ENCODE data around the gene VEGFC. TPM values are rescaled to one million over a fixed set of nuclear protein-coding genes. Genes with fewer than 3 reads are reported as not detected.

Gene VEGFC
- total and polyA plus RNA-seq, 9 donors, result 3.2 to 19.5 (median 5.4) TPM

DNA sequence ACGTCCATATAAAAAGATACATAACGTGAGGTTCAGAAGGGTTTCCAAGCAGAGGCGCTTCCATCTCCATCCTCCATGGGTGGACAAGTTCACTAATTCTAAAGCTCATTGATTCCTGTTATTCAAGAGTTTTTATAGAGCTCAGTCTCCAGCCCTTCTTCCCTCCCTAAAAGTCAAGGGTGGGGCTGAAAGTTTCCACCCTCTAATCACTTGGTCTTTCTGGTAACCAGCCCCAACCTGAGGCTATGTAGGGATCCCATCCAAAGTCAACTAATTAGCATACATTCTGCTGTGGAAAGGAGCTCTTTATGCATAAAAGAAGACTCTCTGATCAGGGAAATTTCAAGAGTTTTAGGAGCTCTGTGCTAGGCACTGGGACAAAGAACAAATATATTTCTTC lies 46.9 kb upstream of the VEGFC start:
- Histone ChIP-seq H3K27ac (no peak overlapping the region), H3K4me1 (ENCODE audit: insufficient read depth) (no peaks in the 10 kb centered on the region), H3K36me3 (no peaks in the 10 kb centered on the region), H3K4me3 (no peak overlapping the region), H3K9me3 (no peaks in the 10 kb centered on the region), H3K27me3 (no peaks in the 10 kb centered on the region)
- WGBS, 3 donors, result 89% methylated on average over 3 of the region's 3 CpGs
- TF ChIP-seq EP300 (IDR thresholded peaks at IDR 0.05), result no peak
- TF ChIP-seq POLR2A (IDR thresholded peaks at IDR 0.05), result no peak
- TF ChIP-seq, protein P1, sequence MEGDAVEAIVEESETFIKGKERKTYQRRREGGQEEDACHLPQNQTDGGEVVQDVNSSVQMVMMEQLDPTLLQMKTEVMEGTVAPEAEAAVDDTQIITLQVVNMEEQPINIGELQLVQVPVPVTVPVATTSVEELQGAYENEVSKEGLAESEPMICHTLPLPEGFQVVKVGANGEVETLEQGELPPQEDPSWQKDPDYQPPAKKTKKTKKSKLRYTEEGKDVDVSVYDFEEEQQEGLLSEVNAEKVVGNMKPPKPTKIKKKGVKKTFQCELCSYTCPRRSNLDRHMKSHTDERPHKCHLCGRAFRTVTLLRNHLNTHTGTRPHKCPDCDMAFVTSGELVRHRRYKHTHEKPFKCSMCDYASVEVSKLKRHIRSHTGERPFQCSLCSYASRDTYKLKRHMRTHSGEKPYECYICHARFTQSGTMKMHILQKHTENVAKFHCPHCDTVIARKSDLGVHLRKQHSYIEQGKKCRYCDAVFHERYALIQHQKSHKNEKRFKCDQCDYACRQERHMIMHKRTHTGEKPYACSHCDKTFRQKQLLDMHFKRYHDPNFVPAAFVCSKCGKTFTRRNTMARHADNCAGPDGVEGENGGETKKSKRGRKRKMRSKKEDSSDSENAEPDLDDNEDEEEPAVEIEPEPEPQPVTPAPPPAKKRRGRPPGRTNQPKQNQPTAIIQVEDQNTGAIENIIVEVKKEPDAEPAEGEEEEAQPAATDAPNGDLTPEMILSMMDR (IDR thresholded peaks at IDR 0.05), result no peak
- DNase-seq, result no peak
- intact Hi-C loops (cut with DNase I), result no loop called here

DNA sequence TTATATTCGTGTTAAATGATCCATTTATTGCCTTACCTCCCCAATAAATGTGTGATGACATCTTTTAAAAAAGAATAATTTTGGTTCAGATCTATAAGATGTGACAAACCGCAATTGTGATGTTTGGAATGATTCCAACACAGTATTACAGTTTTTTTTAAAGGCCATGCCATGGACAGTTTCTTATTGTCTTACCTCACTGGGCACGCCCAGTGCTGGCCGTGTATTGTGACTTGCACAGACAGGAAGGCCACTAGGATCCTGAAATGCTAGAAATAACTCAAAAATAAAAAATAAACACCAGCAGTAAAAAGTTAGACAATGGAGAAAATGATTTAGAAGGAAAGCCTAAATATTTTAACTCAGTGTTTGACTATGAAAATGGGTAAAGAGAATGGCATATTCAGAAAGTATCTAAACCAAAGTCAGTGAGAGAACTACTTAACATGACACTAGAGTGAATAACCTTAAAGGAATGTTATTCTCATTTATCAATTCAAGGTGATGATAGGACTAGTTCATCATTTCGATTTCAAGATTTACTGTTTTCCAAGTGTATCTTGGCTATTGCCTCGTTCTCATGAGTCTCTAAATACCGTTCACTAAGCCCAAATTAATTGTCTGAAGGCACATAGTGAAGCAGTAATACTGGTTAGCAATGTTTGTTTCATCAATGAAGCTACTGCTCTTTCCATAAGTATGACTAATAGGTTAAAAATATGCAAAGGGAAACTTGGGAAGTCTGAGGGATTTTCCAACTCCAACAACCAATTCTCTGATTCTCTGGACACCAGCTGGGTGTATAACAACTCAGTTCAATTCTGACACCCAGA lies 46.1 kb upstream of the VEGFC start:
- no peak overlapping the region for H3K27ac ChIP-seq
- H3K4me1 ChIP-seq (ENCODE audit: insufficient read depth), result no peaks in the 10 kb centered on the region
- no peaks in the 10 kb centered on the region for H3K27me3 ChIP-seq
- TF ChIP-seq EP300 (IDR thresholded peaks at IDR 0.05) (no peak), POLR2A (IDR thresholded peaks at IDR 0.05) (no peak)
- TF ChIP-seq, protein P1 (IDR thresholded peaks at IDR 0.05), result no peak
- no peaks in the 10 kb centered on the region for H3K9me3 ChIP-seq
- DNase-seq, result no peak
- H3K36me3 ChIP-seq, result no peaks in the 10 kb centered on the region
- H3K4me3 ChIP-seq, result no peak overlapping the region
- WGBS, 3 donors, result 73 to 79% (median 78%) methylated on average over 7 of the region's 7 CpGs
- intact Hi-C loops (cut with DNase I), result no loop called here

DNA sequence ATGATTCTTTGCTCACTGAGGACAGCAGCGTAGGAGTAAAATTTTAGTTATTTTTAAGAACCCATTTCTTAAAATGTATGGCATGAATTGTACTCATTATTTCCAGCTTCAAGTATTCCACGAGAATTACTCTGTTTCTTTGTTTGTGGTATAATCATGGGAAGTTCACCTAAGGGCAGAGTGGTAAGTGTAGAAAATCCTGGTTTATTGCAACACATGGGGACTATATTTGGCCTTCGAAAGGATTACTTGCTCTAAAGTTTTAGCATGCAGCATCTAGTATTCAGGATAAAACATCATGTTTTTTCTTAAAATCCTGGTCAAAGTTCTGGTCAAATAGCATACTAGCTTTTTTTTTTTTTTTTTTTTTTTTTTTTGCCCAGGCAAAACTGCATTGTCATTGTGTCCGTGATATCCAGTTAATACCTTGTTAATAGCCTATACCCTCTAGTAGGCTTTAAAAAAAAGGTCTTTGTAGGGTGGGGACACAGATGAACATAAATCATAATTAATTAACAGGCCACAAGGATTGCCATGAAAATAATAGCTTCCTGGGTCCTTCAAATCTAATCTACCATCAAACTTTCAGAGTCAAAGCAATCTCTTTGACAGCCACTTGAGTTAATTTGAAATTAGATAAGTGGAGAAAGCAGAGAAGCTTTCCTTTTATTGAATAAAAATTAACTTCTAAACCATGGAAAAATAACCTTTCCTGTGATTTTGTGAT lies 44.6 kb upstream of the VEGFC start:
- H3K27me3 ChIP-seq, result no peaks in the 10 kb centered on the region
- DNase-seq, result no peak
- H3K27ac ChIP-seq, result no peak overlapping the region
- no peaks in the 10 kb centered on the region for H3K4me1 ChIP-seq (ENCODE audit: insufficient read depth)
- no peak overlapping the region for H3K4me3 ChIP-seq
- TF ChIP-seq POLR2A (IDR thresholded peaks at IDR 0.05) (no peak), EP300 (IDR thresholded peaks at IDR 0.05) (no peak)
- TF ChIP-seq, protein P1 (IDR thresholded peaks at IDR 0.05), result no peak
- 68 to 79% (median 74%) methylated on average over 4 of the region's 4 CpGs for WGBS, 3 donors
- intact Hi-C loops (cut with DNase I), result no loop called here
- H3K9me3 ChIP-seq, result no peaks in the 10 kb centered on the region
- H3K36me3 ChIP-seq, result no peaks in the 10 kb centered on the region

DNA sequence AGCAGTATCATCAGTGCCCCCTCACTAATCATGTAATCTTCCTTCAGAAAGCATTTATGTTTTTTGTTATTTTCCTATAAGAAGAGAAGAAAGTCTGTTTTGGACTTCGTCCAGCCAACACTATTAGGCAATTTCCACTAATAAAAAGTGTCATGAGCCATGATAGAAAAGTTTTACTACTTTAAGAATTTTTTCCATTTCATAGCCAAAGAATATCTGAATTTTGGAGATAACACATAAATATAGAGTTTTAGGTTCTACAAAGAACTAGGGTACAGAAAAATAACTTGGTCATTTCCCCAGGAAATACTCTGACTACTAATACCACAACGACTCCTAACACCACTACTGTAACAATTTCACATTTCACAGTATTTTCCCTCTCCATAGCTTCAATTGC lies 41.8 kb upstream of the VEGFC start:
- Histone ChIP-seq H3K27ac (no peak overlapping the region), H3K9me3 (no peaks in the 10 kb centered on the region), H3K27me3 (no peaks in the 10 kb centered on the region), H3K4me1 (ENCODE audit: insufficient read depth) (no peaks in the 10 kb centered on the region), H3K4me3 (no peak overlapping the region), H3K36me3 (no peaks in the 10 kb centered on the region)
- no peak for DNase-seq
- WGBS, 3 donors, result 68 to 95% (median 85%) methylated on average over 2 of the region's 2 CpGs
- intact Hi-C loops (cut with DNase I), result no loop called here
- no peak for TF ChIP-seq EP300 (IDR thresholded peaks at IDR 0.05)
- TF ChIP-seq, protein P1 (IDR thresholded peaks at IDR 0.05), result no peak
- no peak for TF ChIP-seq POLR2A (IDR thresholded peaks at IDR 0.05)

Measured in ovary (tissue), 9 donors.